HK-2 (cell line): Measurements from ENCODE around the gene ASB6.

Source experiments
- DNase-seq: peaks from one replicate; pipeline ENCODE4 v3.0.0-alpha.2; 2018; ENCODE audit not compliant: unreplicated experiment

ASB6 gene

DNA sequence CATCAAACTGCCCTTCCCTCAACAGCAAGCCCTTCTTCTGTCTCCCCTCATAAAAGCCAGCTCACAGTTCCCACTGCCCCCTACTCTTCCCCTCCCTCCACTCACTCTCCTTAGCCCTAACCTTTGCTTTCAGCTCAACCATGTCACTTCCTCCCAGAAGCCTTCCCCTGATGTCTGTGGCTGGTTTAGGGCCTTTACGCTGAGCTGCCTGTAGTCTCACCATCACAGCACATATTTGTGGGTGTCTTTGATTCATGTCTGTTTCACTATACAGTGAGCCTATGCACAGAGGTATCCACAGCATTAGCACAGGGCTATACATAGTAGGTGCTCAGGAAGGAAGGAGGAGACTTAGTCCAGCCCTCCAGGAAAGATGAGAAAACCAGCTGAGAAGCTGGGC is 55.7 kb downstream of the ASB6 start:
- no peak for DNase-seq

DNA sequence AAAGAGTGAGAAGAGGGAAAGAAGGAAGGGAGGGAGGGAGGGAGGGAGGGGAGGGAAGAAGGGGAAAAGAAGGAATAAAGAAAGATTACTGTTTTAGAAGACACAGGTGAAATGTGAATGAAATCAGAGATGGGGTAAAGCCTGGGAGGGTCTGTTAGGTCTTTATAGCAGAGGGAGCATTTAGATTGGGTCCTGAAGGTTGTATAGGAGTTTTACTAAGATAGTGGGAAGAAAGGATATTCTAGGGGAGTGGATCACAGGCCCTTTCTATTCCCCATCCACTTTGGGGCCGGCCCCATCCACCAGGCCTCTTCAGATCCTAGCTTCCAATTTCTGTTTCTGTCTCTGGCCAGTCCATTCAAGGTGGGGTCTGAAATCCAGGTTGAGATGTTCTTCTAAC is 56.6 kb downstream of the ASB6 start:
- DNase-seq = no peak
